NCI-H146 treated with DMSO at 0.1 percent for 48 hours (cell line): ENCODE measurements around the gene RNF207.
"Not testable (repeated sequence)": the region's sequence is repeated elsewhere in the genome, so short reads cannot be mapped to it uniquely, and the experiment has no call there.

Experiments used
- DNase-seq: peaks from one replicate; lab custom pipeline; 2025; ENCODE audit not compliant: unreplicated experiment; lab: John Stamatoyannopoulos, UW

The RNF207 gene

GRCh38 chr1:6199298-6200187 is 6.4 kb upstream of the RNF207 start, which contains the start of gene RPL22:
RPL22 (minus strand) TSS chr1:6199595; CDS start chr1:6199573, 22 bp downstream.
- DNase-seq: peak; percentile 94

GRCh38 chr1:6200188-6200809 is 5.6 kb upstream of the RNF207 start:
- DNase-seq: no peak

- DNase-seq: no peak
Observed at GRCh38 chr1:6202256-6202655, 3.7 kb upstream of the RNF207 start.

GRCh38 chr1:6206520-6206855 is 569 bp downstream of the RNF207 start:
- no peak for DNase-seq

GRCh38 chr1:6207075-6207885 is 1.4 kb downstream of the RNF207 start:
- DNase-seq: no peak

GRCh38 chr1:6207921-6208320 is 2.0 kb downstream of the RNF207 start:
- no peak for DNase-seq

GRCh38 chr1:6208723-6209660 is 3.1 kb downstream of the RNF207 start:
- DNase-seq: no peak

- DNase-seq: no peak
Observed at GRCh38 chr1:6209661-6210580, 4.0 kb downstream of the RNF207 start.

GRCh38 chr1:6210591-6211355 is 4.9 kb downstream of the RNF207 start:
- DNase-seq: no peak

GRCh38 chr1:6211731-6212130 is 5.8 kb downstream of the RNF207 start:
- DNase-seq: no peak

- DNase-seq: no peak
Observed at GRCh38 chr1:6212193-6212959, 6.5 kb downstream of the RNF207 start.

GRCh38 chr1:6218375-6219164 is 12.7 kb downstream of the RNF207 start:
- DNase-seq: no peak

- DNase-seq: not testable (repeated sequence)
Observed at GRCh38 chr1:6219641-6220040, 13.7 kb downstream of the RNF207 start.

GRCh38 chr1:6220236-6220635 is 14.3 kb downstream of the RNF207 start:
- DNase-seq: no peak

GRCh38 chr1:6221210-6221784 is 15.4 kb downstream of the RNF207 start:
- DNase-seq: no peak

GRCh38 chr1:6222636-6223035 is 16.7 kb downstream of the RNF207 start:
- no peak for DNase-seq

GRCh38 chr1:6223617-6224016 is 17.7 kb downstream of the RNF207 start:
- no peak for DNase-seq
